ENCODE results near the gene KCNMA1.
A peak's percentile ranks its signal among the peaks of the same experiment; 100 is the strongest.

The KCNMA1 gene

DNA sequence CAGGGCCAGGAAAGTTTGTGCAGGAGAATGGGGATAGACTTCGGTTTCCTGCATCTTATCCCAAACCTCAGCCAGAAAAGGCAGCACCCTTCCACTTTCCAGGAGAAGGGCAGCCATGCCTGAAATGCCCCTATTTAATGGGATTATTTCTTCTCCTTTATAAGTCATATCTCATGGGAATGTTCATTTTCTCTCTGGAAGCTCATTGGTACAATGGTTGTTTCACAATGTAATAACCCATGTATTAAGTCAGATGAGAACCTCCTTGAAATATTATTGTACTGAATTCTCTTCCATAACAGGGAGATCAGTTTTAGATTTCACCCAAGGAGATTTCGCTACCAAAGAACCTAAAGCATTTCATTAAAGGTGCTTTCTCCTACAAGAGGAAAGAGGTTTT is 457.5 kb downstream of the KCNMA1 start:
- TF ChIP-seq FOXM1 (IDR thresholded peaks at IDR 0.05; ENCODE audit: borderline replicate concordance, low read depth) (no peak), CEBPB (IDR thresholded peaks at IDR 0.05) (no peak), YY1 (IDR thresholded peaks at IDR 0.05; ENCODE audit: low read depth) (no peak), NFIC (IDR thresholded peaks at IDR 0.05) (no peak), ZBTB7A (IDR thresholded peaks at IDR 0.05; ENCODE audit: low read depth) (no peak)
- TF ChIP-seq, protein P1, sequence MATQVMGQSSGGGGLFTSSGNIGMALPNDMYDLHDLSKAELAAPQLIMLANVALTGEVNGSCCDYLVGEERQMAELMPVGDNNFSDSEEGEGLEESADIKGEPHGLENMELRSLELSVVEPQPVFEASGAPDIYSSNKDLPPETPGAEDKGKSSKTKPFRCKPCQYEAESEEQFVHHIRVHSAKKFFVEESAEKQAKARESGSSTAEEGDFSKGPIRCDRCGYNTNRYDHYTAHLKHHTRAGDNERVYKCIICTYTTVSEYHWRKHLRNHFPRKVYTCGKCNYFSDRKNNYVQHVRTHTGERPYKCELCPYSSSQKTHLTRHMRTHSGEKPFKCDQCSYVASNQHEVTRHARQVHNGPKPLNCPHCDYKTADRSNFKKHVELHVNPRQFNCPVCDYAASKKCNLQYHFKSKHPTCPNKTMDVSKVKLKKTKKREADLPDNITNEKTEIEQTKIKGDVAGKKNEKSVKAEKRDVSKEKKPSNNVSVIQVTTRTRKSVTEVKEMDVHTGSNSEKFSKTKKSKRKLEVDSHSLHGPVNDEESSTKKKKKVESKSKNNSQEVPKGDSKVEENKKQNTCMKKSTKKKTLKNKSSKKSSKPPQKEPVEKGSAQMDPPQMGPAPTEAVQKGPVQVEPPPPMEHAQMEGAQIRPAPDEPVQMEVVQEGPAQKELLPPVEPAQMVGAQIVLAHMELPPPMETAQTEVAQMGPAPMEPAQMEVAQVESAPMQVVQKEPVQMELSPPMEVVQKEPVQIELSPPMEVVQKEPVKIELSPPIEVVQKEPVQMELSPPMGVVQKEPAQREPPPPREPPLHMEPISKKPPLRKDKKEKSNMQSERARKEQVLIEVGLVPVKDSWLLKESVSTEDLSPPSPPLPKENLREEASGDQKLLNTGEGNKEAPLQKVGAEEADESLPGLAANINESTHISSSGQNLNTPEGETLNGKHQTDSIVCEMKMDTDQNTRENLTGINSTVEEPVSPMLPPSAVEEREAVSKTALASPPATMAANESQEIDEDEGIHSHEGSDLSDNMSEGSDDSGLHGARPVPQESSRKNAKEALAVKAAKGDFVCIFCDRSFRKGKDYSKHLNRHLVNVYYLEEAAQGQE (IDR thresholded peaks at IDR 0.05; ENCODE audit: low read depth) = no peak

DNA sequence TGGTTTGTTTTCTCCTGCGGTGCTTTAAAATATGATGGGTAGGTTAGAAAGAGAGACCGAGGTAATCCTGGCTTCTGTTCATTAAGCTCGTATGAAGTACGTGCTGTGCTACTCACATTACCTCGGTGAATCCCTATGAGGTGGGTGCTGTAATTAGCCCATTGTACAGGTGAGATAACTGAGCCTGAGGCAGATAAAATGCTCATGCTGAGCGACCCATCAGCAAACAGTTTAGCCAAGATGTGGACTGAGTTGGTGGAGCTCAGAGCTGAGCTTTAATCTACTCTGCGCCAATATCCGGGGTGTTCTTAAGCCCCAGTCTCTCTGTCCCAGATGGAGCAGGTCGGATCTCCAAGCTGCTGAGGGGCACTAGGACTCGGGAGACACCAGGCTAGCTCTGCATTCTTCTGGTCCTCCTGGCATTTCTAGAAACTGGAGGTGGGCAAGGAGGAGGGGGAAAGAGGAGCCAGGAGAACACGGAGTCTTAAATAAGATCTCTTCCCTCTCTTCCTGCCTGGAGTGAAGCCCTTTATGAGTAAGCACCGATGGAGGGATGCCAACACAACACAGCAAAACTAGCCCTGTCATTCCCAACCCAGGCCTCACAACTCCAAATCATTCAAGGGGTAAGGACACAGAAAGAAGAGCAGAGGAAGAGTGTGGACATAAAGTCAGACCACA is 458.5 kb downstream of the KCNMA1 start:
- TF ChIP-seq CEBPB (IDR thresholded peaks at IDR 0.05) (no peak), YY1 (IDR thresholded peaks at IDR 0.05; ENCODE audit: low read depth) (no peak), TEAD4 (IDR thresholded peaks at IDR 0.05) (no peak), ZBTB7A (IDR thresholded peaks at IDR 0.05; ENCODE audit: low read depth) (no peak), CREB1 (IDR thresholded peaks at IDR 0.05; ENCODE audit: low read depth) (no peak), TAF1 (IDR thresholded peaks at IDR 0.05; ENCODE audit: low read depth) (no peak), NFIC (IDR thresholded peaks at IDR 0.05) (no peak), TCF12 (IDR thresholded peaks at IDR 0.05; ENCODE audit: low read depth) (no peak)
- TF ChIP-seq, protein P2, sequence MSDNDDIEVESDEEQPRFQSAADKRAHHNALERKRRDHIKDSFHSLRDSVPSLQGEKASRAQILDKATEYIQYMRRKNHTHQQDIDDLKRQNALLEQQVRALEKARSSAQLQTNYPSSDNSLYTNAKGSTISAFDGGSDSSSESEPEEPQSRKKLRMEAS (IDR thresholded peaks at IDR 0.05) = no peak

- TF ChIP-seq RAD21 (IDR thresholded peaks at IDR 0.05; ENCODE audit: low read depth) = no peak
- no peak for TF ChIP-seq TCF12 (IDR thresholded peaks at IDR 0.05; ENCODE audit: low read depth)
- TF ChIP-seq CREB1 (IDR thresholded peaks at IDR 0.05; ENCODE audit: low read depth) = no peak
- no peak for TF ChIP-seq FOXM1 (IDR thresholded peaks at IDR 0.05; ENCODE audit: borderline replicate concordance, low read depth)
- TF ChIP-seq, protein P1 (IDR thresholded peaks at IDR 0.05; ENCODE audit: low read depth) = no peak
- no peak for TF ChIP-seq CEBPB (IDR thresholded peaks at IDR 0.05)
- TF ChIP-seq, protein P2 (IDR thresholded peaks at IDR 0.05) = no peak
- TF ChIP-seq EGR1 (IDR thresholded peaks at IDR 0.05) = no peak
- TF ChIP-seq TEAD4 (IDR thresholded peaks at IDR 0.05) = no peak
- no peak for TF ChIP-seq TAF1 (IDR thresholded peaks at IDR 0.05; ENCODE audit: low read depth)
- no peak for TF ChIP-seq NFIC (IDR thresholded peaks at IDR 0.05)
- TF ChIP-seq YY1 (IDR thresholded peaks at IDR 0.05; ENCODE audit: low read depth) = no peak
- no peak for TF ChIP-seq ZBTB7A (IDR thresholded peaks at IDR 0.05; ENCODE audit: low read depth)
These were observed 460.0 kb downstream of the KCNMA1 start for GRCh38 chr10:77177589-77177988.

DNA sequence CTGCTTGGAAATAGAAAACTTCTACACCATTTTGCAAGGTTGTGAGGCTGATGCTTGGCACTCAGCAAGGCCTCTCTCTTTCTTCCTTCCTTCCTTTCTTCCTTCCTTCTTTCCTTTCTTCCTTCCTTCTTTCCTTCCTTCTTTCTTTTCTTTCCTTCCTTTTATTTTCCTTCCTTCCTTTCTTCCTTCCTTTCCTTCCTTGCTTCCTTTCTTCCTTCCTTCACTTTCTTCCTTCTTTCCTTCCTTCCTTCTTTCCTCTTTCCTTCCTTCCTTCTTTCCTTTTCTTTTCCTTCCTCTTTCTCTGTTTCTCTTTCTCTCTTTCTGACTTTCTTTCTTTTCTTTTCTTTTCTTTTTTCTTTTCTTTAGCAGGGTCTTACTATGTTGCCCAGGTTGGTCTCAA is 460.4 kb downstream of the KCNMA1 start:
- no peak for TF ChIP-seq NFIC (IDR thresholded peaks at IDR 0.05)
- TF ChIP-seq USF1 (IDR thresholded peaks at IDR 0.05) = no peak
- no peak for TF ChIP-seq YY1 (IDR thresholded peaks at IDR 0.05; ENCODE audit: low read depth)
- TF ChIP-seq, protein P2 (IDR thresholded peaks at IDR 0.05) = no peak
- TF ChIP-seq ZBTB7A (IDR thresholded peaks at IDR 0.05; ENCODE audit: low read depth) = no peak
- no peak for TF ChIP-seq RAD21 (IDR thresholded peaks at IDR 0.05; ENCODE audit: low read depth)
- TF ChIP-seq TCF12 (IDR thresholded peaks at IDR 0.05; ENCODE audit: low read depth) = no peak
- TF ChIP-seq, protein P1 (IDR thresholded peaks at IDR 0.05; ENCODE audit: low read depth) = no peak
- TF ChIP-seq CEBPB (IDR thresholded peaks at IDR 0.05) = no peak
- no peak for TF ChIP-seq EP300 (IDR thresholded peaks at IDR 0.05; ENCODE audit: borderline replicate concordance)
- no peak for TF ChIP-seq FOXM1 (IDR thresholded peaks at IDR 0.05; ENCODE audit: borderline replicate concordance, low read depth)
- no peak for TF ChIP-seq TEAD4 (IDR thresholded peaks at IDR 0.05)

GRCh38 chr10:77176232-77176631 is 461.4 kb downstream of the KCNMA1 start:
- TF ChIP-seq FOXM1 (IDR thresholded peaks at IDR 0.05; ENCODE audit: borderline replicate concordance, low read depth) (no peak), TEAD4 (IDR thresholded peaks at IDR 0.05) (no peak), EP300 (IDR thresholded peaks at IDR 0.05; ENCODE audit: borderline replicate concordance) (no peak), YY1 (IDR thresholded peaks at IDR 0.05; ENCODE audit: low read depth) (no peak), CEBPB (IDR thresholded peaks at IDR 0.05) (0 out of 2 replicates have a peak, but pooled peaks have one; percentile 47)

All from Ishikawa (cell line).